ENCODE results near the gene HERC2.
A peak's percentile ranks its signal among the peaks of the same experiment; 100 is the strongest.

The HERC2 gene

DNA sequence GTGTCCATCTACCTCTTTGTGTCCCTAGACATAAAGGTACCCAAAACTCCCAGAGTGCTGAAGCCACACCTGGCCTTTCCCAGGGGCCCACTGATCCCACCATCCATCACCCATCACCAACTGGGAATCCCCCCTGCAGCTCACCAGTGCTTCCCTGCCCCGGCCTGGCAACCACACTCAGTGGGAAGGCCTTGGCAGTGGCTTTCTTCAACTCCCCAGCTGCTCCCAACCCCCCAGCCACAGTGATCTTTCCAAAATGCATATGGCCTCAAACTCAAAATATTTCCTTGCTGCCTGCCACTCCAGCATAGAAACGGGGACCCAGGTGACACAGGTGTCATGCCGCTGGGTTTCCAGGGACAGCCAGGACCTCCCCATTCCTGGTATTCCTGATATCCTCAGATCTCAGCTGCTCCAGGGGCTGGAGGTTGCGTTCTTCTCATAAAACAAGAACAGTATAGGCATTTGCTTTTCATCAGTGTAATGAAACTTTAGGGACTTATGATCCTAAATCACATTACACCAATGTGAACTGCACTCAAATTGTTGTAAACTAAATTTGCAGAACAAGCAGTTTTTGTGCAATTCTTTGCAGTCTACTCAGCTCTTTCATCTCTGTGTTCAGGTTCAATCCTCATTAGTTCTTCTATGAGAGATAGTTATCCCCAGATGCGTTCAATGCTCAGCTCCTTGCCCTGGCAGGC lies 224.2 kb downstream of the HERC2 start:
- no peak for DNase-seq (ENCODE audit: low read depth in 2 of 2)

DNA sequence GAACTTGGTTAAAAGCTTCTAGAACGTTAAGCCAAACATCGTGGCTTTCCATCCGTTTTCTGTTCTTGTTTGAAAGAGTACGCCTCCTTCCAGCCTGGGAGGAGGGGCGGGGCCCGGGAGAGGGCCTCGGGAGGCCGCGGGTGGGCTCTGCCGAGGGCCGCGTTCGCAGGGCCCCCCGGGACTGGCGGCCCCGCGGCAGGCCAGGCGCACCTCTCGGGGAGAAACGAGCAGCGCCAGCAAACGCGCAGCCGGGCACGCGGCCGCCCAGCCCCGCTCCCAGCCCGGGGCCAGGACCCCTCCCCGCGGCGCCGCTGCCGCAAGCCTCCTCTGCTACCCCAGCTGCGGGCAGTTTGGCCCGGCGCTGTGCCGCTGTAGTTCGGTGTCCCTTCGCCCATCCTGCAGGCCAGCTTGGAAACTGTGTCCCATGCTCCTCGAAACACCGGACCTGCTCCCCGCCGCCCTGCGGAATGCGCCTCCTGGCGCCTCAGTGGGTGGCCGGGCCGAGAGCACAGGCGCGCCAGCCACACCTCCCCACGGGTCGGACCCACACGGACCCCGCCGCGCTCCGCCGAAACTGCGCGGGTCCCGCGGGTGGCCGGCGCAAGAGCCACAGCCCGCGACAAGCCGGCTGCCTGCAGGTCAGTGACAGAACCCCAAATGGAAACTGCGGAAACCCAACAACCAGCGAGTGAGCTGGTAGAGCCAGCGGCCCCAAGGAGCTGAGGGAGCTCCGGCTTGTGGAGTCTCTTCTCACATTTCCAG lies 225.1 kb downstream of the HERC2 start:
- no peak for DNase-seq (ENCODE audit: low read depth in 2 of 2)

DNA sequence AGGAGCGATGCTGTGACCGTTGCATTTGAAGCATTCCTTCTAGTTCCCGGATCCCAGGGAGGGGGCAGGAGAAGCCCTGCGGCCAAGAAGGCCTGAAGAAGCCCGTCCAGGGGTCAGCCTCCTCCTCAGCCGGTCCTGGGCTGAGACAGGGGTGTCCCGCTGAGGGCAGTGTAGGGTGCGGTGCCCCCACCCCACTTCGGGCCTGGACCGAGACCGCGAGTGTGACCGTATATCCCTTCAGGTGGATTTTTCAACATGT lies 225.6 kb downstream of the HERC2 start:
- no peak for DNase-seq (ENCODE audit: low read depth in 2 of 2)

DNA sequence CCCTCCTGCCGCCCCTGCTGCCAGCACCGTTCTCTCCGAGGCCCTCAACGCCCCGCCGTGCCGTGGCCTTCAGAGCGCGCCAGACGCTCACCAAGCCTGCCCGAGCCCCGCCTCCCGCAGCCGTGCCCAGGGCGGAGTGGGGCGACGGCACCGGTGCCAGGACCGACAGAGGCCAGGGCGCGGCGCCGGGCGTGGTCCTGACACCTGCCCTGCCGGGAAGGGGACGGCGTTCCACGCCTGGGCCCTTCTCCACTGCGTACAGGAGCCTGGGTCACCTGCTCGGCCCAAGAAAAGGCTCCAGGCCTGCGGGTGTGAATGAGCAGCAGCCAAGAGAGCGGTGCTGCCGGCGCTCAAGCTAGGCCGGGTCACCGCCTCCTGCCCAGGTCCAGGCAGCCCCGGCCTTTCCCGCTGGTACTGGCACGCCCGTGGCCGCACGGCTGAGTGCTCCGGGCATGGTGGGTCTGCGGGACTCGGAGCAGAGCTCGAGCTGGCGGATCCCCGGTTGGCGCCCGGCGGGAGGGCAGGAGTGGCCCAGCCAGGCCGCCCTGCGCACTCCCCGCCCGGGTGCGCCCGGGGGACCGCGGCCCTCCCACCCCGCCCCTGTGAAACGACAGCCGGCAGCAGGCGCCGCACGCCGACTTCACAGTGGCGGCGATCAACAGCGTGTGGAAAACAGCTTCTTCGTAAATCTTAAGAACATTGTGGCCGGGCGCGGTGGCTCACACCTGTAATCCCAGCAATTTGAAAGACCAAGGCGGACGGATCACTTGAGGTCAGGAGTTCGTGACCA lies 227.1 kb downstream of the HERC2 start:
- DNase-seq (ENCODE audit: low read depth in 2 of 2), result no peak

DNA sequence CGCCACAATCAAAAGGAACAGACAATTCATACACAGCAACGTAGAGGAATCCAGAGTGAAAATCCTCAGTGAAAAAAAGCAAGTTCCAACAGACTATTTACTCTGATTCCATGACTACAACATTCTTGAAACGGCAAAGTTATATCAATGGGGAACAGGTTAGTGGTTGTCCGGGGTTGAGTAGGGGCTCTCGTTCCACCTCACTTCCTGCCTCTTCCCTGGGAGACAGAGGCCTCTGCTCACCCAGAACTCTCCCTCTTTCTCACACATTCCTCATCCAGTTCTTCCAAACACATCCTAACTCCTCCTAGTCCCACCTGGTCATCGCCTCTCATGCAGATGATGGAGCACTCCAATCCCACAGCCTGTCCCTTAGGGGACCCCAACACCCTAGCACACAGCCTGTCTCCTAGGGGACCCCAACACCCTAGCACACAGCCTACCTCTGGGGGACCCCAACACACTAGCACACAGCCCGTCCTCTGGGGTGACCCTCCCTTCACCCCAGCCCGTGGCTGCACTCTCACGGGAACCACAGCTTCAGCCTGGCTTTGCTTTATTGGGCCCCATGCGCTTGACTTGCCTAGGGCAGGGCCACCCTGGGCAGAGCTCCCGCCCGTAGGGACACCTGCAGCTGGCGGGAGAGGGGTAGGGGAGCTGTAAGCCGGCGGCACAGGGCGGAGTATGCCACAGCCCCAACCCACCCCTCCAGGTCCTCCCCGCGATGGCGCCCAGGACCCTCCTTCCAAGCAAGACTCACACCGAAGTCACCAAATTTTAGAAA lies 228.0 kb downstream of the HERC2 start:
- DNase-seq (ENCODE audit: low read depth in 2 of 2), result no peak

DNA sequence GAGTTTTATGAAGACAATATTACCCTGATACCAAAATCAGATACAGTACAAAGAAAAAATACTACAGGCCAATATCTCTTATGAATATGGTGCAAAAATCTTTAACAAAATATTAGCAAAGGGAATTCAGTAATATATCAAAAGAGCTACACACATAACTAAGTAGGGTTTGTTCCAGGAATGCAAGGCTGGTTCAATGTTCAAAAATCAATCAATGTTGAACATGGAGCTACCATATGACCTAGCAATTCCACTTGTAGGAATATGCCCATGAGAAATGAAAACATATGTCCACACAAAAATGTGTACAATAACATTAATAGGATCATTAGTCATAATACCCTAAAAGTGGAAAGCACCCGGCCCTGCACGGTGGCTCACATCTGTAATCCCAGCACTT lies 230.7 kb downstream of the HERC2 start:
- no peak for DNase-seq (ENCODE audit: low read depth in 2 of 2)

DNA sequence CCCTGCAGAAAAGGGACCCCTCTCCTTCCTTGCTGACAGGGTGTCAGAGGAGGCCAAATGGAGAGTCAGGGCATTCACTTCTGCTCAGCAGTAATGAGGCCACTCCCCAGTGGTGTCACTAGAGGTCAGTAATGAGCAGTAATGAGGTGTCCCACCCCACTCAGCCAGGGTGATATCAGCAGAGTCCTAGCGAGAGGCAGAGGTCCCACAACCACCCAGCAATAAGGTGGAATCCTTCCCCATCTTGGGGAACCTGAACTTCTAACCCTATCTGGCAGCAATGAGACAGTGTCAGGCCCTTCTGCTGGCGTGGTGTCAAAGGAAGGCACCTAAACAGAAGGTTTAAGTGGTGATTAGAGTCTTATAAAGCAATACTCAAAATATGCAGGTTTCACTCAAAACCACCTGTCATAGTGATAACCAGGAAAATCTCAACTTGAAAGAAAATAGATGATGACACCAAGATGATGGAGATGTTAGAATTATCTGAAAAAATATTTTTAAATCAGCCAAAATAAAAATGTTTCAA lies 235.7 kb downstream of the HERC2 start:
- DNase-seq (ENCODE audit: low read depth in 2 of 2), result peak in 1 of 2 donors; percentile 40

DNA sequence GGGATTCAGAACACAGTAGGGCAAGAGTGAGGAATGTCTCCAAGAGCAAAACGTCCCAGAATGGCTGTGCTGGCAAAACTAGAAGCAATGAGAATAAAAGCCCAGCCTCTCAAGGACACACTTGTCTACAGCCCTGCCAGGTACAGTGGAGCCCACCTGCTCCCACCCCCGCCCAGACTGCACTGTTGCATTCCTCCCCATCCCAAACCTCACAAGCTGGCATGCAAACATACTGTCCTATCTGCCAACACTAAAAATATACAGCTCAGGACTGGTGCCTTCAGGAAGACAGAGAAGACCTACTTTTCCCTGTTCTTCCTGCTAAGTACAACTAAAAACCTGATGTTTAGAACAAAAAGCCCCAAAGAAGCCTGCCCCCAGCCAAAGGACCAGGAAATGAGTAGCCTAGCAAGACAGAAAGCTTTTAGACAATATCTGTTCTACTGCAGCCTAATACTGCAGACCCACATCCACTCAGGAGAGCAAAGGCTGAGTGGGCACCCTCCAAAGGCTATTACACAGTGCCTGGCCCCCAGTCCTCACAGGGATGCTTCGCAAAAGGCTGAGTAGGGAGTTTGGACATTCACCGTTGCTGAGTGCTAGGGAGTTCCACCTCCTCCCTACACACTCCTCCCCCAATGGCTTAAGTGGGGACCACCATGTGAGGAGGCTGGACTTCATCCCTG lies 236.3 kb downstream of the HERC2 start:
- DNase-seq (ENCODE audit: low read depth in 2 of 2), result no peak

DNA sequence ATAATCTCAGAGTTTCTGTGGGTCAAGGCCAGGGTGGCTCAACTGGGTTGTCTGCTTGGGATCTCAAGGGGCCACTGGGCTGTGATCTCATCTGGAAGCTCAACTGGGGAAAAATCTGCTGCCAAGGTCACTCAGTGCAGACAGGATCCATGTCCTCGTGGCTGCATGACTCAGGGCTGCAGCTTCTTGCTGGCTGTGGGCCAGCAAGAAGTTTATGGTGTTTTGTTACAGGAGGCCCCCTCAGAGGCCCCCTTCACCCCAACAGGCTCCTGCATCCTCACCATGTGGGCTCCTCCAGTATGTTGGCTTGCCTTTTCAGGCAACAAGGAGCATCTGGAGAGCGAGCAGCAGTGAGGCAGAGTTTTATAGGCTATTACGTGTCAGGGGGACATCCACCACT lies 237.4 kb downstream of the HERC2 start:
- DNase-seq (ENCODE audit: low read depth in 2 of 2), result no peak

DNA sequence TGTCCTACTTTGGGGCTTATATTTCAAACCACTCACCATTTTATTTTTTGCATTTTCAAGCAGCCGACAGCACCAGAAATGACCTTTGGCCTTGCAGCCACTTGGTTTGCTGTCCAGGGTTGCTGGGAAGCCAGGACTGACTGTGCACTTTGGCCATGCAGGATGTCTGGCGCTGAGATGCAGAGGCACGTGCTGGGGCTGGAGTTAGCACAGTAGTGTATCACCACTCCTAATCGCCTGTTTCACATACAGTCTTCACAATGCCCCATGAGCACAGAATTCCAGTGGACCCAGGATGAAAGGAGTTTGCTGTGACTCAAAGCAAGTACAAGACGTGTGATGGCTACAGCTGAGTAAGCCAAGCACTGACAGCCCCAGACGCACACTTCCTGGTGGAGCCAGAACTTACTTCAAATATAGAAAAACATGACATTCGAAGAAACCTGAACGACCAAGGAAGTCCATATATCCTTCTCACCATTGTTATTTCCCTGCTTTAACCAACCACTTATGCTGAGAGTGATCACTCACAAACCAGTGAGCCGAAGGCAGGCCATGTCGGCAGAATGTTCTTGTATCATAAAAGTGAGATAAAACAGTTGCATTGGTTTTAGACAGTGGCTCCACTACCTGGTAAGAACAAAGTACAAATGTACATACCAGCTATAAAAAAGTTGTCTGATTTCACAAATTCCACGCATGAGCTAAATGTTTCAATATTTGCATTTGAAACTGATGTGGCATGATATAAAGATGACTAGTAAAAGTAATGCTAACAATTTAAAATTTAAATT lies 238.9 kb downstream of the HERC2 start:
- DNase-seq (ENCODE audit: low read depth in 2 of 2), result no peak

DNA sequence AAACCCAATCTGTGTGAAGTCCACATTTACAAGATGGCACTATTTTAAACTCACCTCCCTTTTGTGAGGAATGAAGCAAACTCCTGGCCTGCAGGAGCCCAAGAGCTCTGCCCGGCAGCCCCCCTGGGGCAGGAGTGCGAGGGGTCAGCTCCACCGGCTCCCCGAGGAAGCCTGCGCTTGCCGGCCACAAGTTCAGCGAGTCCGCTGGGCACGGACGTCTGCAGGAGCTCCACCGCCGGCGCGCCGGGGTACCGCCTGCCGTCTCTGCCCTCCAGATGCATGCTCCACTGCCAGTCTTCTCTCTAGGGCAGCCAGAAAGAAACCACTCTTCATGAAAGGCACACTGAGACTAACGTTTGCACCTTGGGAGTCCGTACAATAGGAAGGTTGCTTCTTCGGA lies 240.4 kb downstream of the HERC2 start:
- DNase-seq (ENCODE audit: low read depth in 2 of 2), result no peak

DNA sequence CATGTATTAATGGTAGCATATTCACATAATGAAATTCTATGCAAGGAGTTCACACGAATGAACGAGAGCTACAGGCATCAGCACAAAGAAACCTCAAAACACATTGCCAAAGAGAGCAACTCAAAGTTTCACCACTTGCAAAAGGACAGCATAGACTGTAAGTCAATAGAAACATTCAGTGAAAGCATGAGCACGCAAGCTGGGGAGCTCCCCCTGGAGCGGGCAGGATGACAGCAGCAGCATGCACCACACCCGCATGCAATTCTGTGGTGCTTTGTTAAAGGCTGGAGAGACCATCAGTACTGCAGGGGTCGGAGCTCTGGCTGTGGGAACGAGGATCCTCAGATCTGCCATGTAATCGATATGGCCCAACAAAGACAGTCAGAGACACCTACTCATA lies 241.6 kb downstream of the HERC2 start:
- DNase-seq (ENCODE audit: low read depth in 2 of 2), result no peak

DNA sequence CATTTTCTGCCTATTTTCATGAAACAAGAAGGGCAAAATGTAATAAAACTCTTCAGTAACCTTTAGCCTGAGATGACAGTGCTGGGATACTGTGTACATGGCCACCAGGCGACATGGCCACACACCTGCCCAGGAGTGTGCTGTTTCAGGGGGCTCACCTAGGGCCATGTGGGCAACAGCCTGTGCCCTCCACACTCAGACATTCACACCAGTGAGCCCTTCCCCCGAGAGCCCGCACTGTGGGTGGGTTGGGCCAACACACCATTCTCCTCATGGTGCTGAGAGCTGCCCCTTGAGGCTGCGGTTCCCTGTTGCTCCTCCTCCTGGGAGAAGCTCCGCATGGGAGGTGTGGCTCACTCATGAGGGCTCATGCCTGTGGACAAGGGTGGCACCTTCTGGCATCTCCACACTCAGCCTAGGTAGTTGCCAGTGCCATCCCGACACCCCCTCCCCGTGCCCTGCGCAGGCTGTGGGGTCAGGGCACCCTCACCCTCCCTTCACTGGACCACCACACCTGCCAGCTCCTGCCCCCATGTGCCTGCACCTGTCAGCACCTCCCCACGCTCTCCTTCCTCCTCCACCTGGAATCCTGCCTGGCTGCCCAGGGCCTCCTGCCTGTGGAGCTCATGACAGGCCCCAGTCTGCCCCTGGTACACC lies 242.5 kb downstream of the HERC2 start:
- DNase-seq (ENCODE audit: low read depth in 2 of 2), result no peak

DNA sequence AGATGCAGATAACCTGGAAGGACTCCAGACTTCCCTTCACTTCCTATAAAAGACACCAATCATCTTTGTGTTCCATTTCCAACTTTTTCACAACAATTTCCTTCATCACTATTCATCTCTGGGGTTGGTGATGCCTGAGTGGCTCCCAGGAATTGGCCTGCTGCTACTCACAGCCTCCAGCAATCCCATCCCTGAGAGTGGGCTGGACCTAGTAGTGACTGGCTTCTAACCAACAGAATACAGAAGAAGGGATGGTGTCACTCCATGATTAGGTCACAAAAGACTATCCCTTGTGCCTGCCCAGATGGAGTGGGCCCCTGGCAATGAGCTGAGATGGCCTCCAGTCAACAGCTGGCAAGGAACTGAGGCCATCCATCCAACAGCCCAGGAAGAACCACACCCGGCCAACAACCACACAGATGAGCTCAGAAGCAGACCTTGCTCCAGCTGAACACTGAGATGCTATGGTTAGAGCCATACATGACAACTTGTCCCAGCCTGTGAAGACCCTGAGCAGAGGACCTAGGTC lies 243.7 kb downstream of the HERC2 start:
- DNase-seq (ENCODE audit: low read depth in 2 of 2), result no peak

DNA sequence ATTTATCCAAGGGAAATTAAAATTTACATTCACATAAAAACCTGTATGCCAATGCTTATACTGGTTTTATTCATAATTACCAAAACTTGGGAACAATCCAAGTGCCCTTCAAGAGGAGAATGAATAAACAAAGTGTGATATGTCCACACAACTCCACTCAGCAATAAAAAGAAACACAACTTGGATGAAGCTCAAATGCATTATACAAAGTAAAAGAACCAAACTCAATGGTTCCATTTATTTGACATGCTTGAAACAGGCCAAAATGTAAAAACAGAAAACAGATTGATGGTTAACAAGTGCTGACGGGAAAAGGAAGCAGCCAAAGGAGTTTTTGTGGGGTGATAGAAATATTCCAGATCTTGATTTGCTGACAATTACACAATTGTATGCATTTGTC lies 246.4 kb downstream of the HERC2 start:
- no peak for DNase-seq (ENCODE audit: low read depth in 2 of 2)

DNA sequence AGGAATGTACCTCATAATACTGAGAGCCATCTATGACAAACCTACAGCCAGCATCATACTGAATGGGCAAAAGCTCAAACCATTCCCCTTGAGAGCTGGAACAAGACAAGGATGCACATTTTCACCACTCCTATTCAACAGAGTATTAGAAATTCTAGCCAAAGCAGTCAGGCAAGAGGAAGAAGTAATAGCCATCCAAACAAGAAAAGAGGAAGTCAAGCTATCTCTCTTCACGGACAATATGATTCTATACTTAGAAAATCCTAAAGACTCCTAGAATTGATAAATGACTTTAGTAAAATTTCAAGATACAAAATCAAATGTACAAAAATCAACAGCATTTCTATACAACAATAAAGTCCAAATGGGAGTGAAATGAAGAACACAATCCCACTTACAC lies 253.0 kb downstream of the HERC2 start:
- no peak for DNase-seq (ENCODE audit: low read depth in 2 of 2)

DNA sequence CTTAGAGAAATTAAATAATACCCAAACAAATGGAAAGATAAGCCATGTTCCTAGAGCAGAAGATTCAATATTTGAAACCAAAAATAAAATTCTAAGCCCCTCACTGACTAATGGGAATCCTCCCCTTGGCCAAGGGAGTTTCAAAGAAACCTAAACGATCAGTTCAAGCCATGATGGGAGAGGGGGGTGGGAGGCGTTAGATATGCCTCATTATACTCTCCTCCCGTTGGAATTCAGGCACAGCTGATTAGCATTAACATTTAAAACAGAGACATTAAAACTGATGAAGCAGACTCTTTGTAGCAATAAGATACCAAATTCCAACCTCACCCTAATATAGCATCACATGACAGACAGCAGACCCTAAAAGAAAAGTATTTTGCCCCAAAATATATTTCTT lies 255.7 kb downstream of the HERC2 start:
- no peak for DNase-seq (ENCODE audit: low read depth in 2 of 2)
